Chondrocyte (in vitro differentiated cells): Measurements from ENCODE around the gene CLMN. TPM values are rescaled to one million over a fixed set of nuclear protein-coding genes. Genes with fewer than 3 reads are reported as not detected.

ENCODE experiments used
- DNase-seq: peaks from one replicate; pipeline ENCODE4 v3.0.0; 2021; ENCODE audit warnings: mixed read lengths, low spot score
- H3K27ac Mint-ChIP-seq: one replicate; pipeline ENCODE4 v1.8.0; 2021; ENCODE audit warnings: mild to moderate bottlenecking, moderate library complexity, mixed read lengths; ENCODE audit not compliant: unreplicated experiment
- H3K27me3 Mint-ChIP-seq: 2 replicates; pipeline ENCODE4 v1.8.0; 2021; ENCODE audit warnings: low read depth, mixed read lengths
- H3K36me3 Mint-ChIP-seq: 2 replicates; pipeline ENCODE4 v1.8.0; 2021; ENCODE audit warnings: low read depth, mixed read lengths
- H3K4me1 Mint-ChIP-seq: 2 replicates; pipeline ENCODE4 v1.8.0; 2021; ENCODE audit warnings: low read depth, mild to moderate bottlenecking, mixed read lengths
- H3K4me3 Mint-ChIP-seq: one replicate; pipeline ENCODE4 v1.8.0; 2021; ENCODE audit warnings: mild to moderate bottlenecking, moderate library complexity, mixed read lengths; ENCODE audit not compliant: unreplicated experiment
- H3K9me3 Mint-ChIP-seq: 2 replicates; pipeline ENCODE4 v1.8.0; 2021; ENCODE audit warnings: low read depth, mixed read lengths
- CTCF ChIP-seq: fragments of 200-600 bp; sonication (generic); IDR thresholded peaks from 2 replicates; pipeline ENCODE4 v1.5.0; 2021; ENCODE audit warnings: antibody characterized with exemption, mild to moderate bottlenecking, moderate library complexity
- total RNA-seq: library from RNA; stranded (reverse); gene quantifications from 3 replicates; pipeline ENCODE4 v1.2.1, GENCODE V29; 2021

Gene CLMN
- total RNA-seq, 1 donor from 2014 or later, result 7.3 TPM

DNA sequence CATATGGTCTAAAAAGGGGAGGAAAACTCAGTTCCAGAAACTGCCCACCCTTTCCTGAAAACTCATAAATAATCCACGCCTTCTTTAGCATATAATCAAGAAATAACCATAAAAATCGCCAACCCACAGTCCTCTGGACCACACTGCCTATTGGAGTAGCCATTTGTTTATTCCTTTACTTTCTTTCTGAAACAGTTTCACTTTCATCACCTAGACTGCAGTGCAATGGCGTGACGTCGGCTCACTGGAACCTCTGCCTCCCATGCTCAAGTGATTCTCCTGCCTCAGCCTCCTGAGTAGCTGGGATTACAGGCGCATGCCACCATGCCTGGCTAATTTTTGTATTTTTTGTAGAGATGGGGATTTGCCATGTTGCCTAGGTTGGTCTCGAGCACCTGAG is 44.2 kb downstream of the CLMN start:
- DNase-seq, result no peak

GRCh38 chr14:95274874-95275273 is 44.8 kb downstream of the CLMN start:
- Mint-ChIP-seq H3K27ac (no peak overlapping the region), H3K27me3 (no peaks in the 10 kb centered on the region), H3K9me3 (no peaks in the 10 kb centered on the region), H3K4me3 (no peak overlapping the region), H3K36me3 (no peaks in the 10 kb centered on the region), H3K4me1 (peaks cover 11% of the 10 kb centered on the region)
- TF ChIP-seq CTCF, result no peak
- DNase-seq, result no peak

More for the DNA sequence above, 44.2 kb downstream of the CLMN start:
- Mint-ChIP-seq H3K9me3 (no peaks in the 10 kb centered on the region), H3K27ac (no peak overlapping the region), H3K4me3 (no peak overlapping the region), H3K36me3 (no peaks in the 10 kb centered on the region), H3K4me1 (peaks cover 11% of the 10 kb centered on the region), H3K27me3 (no peaks in the 10 kb centered on the region)
- no peak for TF ChIP-seq CTCF

DNA sequence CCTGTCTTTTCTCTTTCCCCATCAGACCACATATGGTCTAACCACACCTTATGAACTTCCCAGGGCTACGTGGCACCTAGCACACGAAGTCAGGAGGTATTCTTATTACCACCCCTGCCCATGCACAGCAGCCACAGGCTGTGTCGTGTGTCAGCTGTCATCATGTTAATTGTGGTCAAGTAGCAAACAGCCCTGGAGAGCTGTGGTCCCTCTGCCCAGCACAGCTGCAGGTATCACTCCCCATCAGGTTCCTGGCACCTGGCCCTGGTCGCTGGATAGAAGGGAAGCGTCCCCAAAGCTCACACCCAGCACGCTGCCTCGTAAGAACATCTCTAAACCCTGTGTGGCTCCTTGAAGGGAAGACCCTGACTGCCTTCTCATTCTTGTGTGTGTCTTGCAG is 45.4 kb downstream of the CLMN start:
- Mint-ChIP-seq H3K36me3 (no peaks in the 10 kb centered on the region), H3K9me3 (no peaks in the 10 kb centered on the region), H3K4me3 (no peak overlapping the region), H3K27me3 (no peaks in the 10 kb centered on the region), H3K4me1 (peaks cover 11% of the 10 kb centered on the region), H3K27ac (no peak overlapping the region)
- TF ChIP-seq CTCF, result no peak
- DNase-seq, result no peak

DNA sequence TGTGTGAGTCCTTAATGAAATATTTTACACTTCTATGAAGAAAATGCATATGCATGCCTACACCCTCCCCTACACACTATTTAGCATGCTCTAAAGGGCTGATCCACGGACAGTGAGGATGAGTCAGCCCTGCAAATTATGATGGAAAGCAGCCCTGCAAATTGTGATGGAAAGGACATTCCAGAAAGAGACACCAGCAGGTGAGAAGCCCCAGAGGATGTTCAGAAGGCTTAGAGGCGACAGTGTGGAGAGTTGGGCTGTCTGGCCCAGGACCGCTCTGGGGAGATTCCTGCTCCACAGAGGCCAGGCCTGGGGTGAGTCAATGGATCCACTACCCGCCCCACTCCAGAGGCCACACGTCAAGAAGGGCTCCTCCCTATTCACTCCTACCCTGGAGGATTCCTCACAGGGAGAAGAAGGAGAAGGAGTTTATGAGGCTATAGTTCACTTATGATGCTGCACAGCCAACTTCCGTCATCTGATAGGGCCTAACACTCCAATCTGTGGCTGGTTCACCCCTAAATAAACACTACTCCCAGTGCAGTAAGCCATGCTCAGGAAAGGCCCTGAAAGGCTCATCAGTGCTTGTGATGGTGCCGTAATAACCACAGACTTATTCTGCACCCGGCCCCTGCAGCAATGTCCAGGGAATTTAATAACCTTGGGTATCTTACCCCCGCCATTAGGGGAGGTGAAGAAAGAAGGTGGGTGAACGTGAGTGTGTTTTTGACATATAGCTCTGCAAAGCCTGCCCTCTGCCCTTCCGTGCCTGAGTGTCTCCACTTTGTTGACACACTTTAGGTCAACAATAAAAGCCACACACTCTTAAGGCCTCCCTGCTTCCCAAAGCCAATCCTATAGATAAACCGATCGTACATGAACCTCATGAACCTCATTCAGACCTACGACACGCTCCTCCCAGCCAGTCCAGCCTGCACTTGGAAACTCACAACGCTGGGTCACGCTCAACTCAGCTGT is 46.4 kb downstream of the CLMN start:
- Mint-ChIP-seq H3K36me3 (no peaks in the 10 kb centered on the region), H3K27me3 (no peaks in the 10 kb centered on the region), H3K9me3 (no peaks in the 10 kb centered on the region), H3K4me1 (peaks cover 11% of the 10 kb centered on the region), H3K27ac (no peak overlapping the region), H3K4me3 (no peak overlapping the region)
- no peak for TF ChIP-seq CTCF
- DNase-seq, result no peak

- no peak overlapping the region for H3K4me3 Mint-ChIP-seq
- H3K36me3 Mint-ChIP-seq, result no peaks in the 10 kb centered on the region
- no peak overlapping the region for H3K27ac Mint-ChIP-seq
- no peaks in the 10 kb centered on the region for H3K27me3 Mint-ChIP-seq
- TF ChIP-seq CTCF, result no peak
- DNase-seq, result no peak
- peaks cover 11% of the 10 kb centered on the region for H3K4me1 Mint-ChIP-seq
- peaks cover 4% of the 10 kb centered on the region for H3K9me3 Mint-ChIP-seq
These were observed 47.7 kb downstream of the CLMN start for GRCh38 chr14:95272057-95272456.
